Choroid plexus epithelial cell (primary cell): ENCODE data around the gene KCNC1.

Experiments used
- DNase-seq: peaks from one replicate; pipeline ENCODE4 v3.0.0-alpha.2; 2010; ENCODE audit warnings: low read depth
- H3K4me3 ChIP-seq: 2 replicates; pipeline ENCODE4 v1.5.1; 2011; ENCODE audit warnings: low read depth, mild to moderate bottlenecking, control low read depth, low read length, moderate library complexity
- TF ChIP-seq, protein P1 (sequence below): conservative IDR thresholded peaks from 2 replicates; pipeline ENCODE4 v1.5.1; 2011; ENCODE audit warnings: low read depth, mild to moderate bottlenecking, control low read depth, inconsistent platforms, low read length, moderate library complexity

KCNC1 gene

DNA sequence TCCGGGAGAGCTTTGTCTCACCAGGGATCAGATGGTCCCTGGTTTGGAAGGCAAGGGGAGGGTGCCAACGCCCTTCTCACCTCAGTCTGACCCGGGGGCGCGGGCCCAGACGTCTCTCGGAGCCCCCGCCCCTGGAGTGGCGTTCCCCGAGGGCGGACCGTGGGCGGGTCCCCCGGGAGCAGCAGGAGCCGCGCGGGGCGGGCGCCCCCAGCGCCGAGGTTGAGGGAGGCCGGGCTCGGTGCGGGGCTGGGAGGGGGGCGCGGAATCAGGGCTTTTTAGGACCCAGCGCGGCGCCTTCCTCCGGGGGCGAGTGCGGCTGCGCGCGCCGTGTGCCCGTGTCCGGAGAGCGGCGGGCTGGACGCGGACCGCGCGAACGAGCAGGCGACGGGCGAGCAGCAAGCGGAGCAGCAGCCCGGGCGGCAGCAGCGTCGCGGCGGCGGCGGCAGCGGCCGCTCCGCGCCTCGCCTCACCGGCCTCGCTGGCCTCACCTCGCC lies at the start of gene KCNC1:
KCNC1 (plus strand) TSS at position 364 of the 494 bp plus-strand sequence. CDS start 1,222 bp downstream, outside the sequence.
- peak; percentile 43 for DNase-seq
- peak within 1 kb of the TSS; percentile 37 for H3K4me3 ChIP-seq
- TF ChIP-seq, protein P1, sequence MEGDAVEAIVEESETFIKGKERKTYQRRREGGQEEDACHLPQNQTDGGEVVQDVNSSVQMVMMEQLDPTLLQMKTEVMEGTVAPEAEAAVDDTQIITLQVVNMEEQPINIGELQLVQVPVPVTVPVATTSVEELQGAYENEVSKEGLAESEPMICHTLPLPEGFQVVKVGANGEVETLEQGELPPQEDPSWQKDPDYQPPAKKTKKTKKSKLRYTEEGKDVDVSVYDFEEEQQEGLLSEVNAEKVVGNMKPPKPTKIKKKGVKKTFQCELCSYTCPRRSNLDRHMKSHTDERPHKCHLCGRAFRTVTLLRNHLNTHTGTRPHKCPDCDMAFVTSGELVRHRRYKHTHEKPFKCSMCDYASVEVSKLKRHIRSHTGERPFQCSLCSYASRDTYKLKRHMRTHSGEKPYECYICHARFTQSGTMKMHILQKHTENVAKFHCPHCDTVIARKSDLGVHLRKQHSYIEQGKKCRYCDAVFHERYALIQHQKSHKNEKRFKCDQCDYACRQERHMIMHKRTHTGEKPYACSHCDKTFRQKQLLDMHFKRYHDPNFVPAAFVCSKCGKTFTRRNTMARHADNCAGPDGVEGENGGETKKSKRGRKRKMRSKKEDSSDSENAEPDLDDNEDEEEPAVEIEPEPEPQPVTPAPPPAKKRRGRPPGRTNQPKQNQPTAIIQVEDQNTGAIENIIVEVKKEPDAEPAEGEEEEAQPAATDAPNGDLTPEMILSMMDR: no peak

DNA sequence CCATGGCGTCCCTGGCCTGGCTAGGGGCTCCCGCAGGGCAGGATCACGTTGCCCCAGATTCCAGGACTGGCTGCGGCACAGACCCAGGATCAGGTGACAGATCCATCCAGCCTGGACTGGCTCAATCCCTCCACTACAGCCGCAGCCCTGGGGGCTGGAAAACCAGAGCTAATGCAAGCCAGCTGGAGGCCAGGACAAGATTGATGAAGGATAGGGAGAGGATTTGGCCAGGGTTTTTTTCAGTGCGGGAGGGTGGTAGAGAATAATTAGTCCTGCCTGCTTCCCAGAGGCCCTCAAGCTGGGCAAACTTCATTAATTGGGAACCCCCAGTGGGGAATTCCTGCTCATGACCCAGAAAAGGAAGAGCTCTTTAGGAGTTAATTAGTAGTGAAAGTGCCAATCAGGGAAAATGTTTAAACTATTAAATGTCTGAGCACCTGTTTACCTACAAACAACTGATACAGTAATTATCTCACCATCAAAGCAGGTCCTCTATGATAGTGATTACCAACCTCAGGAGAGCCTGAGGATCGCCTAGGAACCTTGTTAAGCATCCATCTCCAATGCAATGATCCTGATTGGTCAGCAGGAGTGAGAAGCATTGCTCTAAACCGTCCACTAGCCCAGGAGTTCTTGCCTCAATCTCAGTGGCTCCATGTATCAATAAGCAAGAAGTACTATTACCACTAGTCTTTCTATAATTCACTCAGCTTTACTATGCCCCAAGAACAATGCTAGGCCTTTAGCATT lies 48.2 kb upstream of the KCNC1 start:
- no peak overlapping the region for H3K4me3 ChIP-seq
- DNase-seq: no peak
- TF ChIP-seq, protein P1: no peak

DNA sequence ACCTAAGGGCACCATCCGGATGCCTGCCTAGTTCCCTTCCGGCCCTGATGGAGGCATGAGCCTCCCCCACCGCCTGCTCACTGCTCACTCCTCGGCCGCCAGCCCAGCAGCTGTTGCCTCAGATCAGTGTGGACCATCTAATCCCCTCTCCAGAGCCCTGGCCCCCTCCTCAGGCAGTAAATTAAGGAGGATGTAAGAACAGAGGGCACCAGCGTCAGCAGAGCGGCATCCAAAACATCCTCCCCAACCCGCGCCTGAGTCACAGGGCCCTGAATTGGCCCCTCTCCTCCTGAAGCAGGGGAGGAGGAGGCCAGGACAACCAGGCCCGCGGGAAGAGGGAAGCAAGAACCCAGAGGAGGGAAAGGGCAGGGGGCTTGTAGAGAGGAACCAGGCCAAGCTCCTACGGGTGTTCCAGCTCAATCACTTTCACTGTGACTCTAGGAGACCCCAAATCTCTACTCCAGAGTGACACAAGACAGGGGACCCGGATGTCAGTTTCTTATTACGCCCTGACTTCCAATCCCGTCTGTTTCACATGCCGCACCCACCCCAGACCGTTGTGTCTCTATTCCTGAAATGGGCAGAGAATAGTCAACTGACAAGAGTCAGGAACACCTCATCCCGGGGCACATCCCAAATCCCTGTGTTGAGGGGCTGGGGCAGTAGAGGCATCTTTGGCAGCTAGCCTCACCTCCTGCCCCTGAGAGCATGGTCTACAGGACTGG lies 46.5 kb upstream of the KCNC1 start:
- no peak overlapping the region for H3K4me3 ChIP-seq
- no peak for DNase-seq
- TF ChIP-seq, protein P1: no peak

DNA sequence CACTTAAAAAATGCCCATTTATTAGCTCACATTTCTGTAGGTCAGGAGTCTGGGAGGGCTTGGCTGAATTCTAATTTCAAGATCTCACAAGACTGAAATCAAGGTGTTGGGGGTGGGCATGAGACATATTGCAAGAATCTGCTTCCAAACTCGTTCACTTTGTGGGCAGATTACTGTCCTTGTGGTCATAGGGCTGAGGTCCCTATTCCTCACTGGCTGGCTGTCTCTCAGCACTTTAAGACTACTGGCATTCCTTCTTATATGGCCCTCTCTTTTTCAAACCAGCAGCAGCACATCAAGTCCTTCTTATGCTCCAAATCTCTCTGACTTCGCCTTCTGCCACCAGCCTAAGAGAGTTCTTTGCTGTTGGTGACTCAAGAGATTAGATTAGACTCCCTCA lies 43.0 kb upstream of the KCNC1 start:
- H3K4me3 ChIP-seq: no peak overlapping the region
- no peak for DNase-seq
- TF ChIP-seq, protein P1: no peak

DNA sequence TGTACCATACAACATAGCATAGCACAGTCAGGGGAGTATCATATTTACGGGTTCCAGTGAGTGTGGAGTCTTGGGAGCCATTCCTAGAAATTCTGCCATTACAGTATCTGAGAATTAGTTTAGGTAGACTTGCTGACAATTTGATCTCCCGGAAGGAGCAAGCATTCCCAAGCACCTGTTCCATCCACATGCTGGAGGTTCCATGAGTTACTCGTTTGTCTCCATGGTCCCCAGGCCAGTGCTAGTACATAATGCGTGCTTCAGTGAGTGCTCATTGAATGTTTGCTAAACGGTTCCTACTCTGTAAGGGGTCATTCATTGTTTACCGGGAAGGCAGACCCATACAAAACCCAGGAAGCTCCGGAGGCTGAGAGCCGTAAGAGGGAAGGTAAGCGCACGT lies 42.6 kb upstream of the KCNC1 start:
- H3K4me3 ChIP-seq: no peak overlapping the region
- TF ChIP-seq, protein P1: no peak
- DNase-seq: no peak

DNA sequence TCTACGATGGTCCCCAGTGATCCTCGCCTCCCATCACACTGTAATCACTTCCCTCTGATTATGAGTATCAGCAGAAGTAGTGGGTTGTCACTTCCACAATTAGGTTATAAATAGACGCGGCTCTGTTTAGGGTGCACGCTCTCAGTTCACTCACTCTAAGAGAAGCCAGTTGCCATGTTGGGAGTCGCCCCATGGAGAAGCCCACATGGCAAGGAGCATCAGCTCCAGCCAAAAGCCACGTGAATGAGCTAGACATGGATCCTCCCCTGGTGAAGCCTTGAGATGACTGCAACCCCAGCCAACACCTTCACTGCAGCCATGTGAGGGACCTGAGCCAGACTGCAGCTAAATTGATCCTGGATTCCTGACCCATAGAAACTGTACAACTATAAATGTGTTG lies 41.6 kb upstream of the KCNC1 start:
- TF ChIP-seq, protein P1: no peak
- no peak for DNase-seq
- no peak overlapping the region for H3K4me3 ChIP-seq

DNA sequence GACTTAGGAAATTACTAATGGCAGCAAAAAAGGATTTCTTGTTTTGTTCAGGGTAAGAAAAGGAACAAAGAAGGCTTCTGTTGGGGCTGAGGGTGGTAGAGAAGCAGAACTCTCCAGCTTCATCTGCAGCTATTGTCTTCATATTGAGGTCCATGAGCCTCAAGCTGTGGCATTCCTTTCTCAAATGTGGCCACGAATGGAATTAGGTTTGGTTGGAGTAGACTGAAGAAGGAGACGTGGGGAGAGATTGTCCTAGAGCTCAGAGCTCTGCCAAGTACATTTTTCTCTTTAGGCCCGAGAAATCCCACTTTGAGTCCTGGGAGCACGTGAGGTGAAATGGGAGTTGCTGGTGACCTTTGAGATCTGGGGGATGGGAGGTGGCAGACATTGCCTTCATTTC lies 41.0 kb upstream of the KCNC1 start:
- H3K4me3 ChIP-seq: no peak overlapping the region
- TF ChIP-seq, protein P1: no peak
- DNase-seq: no peak
